Islet of Langerhans (tissue), 1 donor: ENCODE measurements around the gene CPNE5.

Source experiments
- FAIRE-seq: peaks from one replicate; lab custom pipeline; 2011; peaks lifted over from hg19 to GRCh38; lab: Jason Lieb, UNC

Gene CPNE5

DNA sequence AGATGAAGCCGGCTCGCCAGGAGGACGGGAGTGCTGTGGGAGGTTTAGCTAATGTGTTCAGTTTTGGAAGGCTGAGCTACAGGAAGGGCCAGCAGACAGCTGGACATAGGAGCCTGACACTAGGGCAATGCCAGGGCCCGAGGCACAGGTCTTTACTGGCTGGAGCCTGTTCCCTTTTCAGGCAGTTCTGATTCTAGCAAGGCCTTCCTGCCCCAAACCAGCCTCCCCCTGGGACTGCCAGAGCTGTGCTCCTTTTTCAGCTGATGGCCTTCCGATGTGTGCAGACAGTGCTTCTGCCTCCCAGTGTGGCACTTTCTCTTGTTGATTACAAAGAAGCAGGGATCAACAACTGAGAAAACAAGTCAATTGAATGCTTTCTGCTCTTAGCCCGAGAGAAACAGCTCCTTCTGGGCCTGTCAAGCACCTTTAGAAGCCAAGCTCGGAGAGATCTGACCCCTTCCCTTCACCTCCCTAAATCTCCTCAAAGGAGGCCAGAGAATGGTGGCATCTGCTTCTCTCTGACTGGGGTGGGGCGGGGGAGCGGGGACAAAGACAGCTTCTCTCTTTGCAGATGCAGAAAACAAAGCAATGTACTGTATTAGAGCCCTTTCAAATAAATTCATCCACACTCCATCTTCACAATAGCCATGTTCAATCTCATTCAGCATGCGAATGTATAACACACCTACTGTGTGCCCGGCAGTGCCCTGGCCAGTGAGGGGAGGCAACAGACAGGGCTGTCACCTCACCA is 78.4 kb downstream of the CPNE5 start:
- FAIRE-seq: no peak

DNA sequence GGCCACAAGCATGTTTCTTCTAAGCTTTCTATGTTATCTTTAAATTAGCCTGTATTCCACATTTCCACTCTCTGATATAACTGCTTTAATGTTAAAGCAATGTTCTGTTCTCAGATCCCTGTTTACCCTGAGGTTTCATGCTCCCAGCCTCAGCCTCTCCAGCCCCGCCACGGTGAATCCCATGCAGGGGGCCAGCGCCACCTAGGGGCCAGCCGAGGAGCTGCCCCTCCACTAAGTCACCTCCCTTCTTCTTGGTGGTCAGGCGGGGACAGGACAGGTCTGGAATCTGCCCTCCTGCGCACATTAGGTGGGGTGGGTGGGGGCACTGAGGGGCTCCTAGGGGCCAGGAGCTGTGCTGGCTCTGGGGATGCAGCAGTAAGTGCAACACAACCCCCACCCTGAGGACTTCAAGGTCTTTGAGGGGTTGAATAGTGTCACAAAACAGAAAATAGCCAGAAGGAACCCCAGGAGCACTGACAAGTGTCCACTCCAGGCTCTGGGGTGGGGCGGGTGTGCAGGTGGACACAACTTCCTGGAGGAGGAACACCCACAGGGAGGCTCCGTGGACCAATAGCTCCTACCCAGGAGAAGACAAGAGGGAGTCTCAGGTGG is 80.0 kb downstream of the CPNE5 start:
- FAIRE-seq: no peak

DNA sequence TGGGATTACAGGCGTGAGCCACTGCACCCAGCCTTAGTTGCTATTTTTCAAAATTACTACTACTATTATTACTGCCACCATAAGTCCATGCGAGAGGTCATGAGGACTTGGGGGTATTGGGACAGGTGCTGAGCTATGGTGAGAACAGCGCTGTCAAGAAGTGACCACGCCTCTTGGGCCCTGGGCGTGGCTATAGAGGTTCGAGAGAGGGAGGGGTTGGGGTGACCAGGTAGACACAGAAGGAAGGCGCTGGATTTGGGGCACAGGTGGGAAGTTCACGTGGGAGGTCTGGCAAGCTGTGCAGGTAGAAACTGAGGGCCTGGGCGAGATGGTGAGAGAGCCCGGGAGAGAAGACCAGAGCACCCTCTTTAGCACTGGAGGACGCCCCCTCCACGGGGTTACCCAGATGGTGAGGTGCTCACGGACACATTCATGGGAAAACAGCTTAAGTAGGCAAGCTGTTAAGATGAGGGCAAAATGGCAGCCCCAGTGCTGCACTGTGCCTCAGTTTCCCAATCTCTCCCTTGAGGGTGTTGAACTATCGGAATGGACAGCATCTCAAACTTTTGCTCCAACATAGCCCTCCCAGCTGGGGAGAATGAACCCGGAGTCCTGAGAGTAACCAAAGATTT is 80.6 kb downstream of the CPNE5 start:
- FAIRE-seq: no peak

DNA sequence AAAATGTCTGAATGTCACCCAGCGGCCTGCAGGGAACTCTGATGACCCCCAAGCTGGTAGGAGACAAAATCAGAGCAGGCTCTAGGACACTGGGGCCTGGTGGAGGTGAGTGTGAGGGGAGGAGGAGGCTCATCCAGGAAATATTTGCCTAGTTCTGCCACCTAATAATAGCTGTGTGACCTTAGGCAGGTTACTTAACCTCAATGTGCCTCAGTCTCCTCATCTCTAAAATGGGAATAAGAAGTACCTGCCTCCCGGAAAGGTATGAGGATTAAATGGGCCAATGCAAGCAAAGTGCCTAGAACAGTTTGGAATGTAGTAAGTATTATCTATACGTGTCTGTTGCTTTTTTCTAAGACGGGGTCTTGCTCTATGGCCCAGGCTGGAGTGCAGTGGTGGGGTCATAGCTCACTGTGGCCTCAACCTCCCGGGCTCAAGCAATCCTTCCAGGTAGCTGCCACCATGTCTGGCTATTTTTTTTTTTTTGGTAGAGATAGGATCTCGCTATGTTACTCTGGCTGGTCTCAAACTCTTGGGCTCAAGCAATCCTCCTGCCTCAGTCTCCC is 81.2 kb downstream of the CPNE5 start:
- FAIRE-seq: no peak

DNA sequence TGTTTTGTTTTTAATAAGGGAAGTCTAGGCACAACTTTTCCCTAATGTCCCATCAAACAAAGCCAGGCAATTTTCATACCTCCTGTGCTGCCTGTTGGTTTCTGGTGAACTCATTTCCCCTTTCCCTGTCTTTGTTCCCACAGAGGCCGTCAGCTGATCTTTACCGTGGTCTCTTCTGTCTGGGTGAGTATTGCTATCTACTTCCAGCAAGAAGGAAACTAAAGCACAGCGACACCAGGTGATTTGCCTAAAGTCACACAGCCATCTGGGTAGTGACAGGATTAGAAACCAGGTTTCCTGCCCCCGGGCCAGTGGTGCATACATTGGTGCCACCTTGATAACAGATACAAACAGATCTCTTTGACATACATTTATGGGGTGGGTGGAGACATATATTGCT is 82.0 kb downstream of the CPNE5 start:
- FAIRE-seq: no peak

DNA sequence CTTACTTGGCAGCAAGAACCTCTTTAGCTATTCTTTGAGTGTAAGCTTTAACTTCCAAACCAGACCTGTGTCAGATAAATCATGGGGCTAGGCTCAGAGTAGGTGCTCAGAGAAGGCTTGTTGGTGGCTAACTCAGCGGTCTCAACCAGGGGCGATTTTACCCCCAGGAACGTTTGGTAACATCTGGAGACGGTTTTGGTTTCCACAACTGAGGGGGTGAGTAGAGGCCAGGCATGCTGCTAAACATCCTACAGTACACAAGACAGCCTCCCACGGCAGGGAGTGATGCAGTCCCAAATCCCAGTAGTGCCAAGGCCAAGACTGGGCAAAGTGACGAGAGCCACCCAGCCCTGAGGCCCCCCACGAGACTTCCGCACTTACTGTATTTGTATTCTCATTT is 82.5 kb downstream of the CPNE5 start:
- no peak for FAIRE-seq

DNA sequence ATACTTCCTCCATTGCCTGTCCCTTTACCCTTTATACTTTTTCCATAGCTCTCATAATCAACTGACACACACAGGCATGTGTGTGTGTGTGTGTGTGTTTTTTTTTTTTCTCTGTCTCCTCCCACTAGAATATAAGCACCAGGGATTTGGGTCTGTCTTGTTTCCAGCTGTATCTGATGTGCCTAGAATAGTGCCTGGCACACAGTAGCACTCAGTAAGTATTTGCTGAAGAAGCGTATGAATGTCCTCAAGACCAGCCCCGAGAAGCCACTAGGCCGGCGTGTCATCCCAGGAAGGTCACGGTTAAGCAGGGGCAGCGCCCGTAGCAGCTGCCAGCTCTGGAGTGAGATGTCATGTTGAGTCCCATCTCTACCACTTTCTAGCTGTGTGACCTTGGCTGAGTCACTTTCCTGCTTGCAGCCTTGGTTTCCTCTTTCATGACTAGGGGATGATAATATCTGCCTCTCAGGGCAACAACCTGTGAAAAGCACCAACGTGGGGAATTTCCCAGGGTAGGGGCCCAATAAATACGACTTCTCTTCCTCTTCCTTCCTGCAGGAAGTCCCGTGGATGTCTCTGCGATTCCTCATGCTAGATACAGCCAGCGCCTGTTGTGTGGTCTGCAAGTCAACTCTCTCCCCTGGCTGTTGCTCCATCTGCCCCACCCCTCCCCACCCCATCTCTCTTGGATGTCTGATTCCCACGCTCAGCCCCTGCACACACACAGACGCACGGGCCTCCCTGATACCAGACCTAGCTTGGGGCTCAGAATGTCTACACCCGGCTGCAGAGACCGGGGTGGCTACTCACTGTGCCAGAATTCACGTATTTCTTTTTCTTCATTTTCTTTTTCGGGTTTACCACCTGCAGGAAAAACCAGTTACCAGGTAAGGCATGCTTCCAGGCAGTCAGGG is 83.6 kb downstream of the CPNE5 start:
- no peak for FAIRE-seq

DNA sequence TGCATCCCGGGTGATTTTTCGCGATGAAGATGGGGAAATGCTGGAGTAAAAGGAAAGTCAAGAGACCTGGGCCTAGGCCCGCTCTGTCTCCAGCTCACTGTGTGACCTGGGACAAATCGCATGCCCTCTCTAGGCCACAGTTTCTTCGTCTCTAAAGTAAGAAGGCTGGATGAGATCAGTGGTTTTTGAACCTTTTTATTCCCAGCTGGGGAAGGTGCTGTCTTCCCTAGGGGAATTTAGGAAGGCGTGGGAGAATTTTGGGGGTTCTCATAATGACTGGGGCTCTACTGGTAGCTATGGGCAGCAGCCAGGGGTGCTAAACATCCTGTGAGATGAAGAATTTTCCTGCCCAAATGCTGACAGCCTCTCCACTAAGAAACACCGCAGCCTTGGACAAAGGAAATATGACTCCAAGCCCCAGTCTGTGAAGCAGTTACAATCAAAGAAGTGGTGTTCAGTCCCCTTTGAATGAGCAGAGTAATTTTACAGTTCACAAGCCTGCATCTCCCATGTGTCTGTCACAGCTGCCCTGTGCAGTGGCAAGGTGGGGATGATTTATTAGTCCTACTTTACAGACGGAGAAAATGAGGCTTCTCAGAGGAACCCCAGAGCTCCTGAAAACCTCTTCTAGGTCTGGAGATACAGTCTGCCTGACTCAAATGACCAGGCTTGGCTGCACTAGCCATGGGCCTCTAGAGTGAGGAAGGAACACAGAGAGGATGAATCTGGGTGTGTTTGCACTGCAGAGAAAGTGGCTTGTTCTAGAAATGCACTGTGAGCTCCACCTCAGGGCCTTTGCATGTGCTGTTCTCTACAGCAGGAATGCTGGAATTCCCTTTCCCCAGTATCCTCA is 84.4 kb downstream of the CPNE5 start:
- no peak for FAIRE-seq

DNA sequence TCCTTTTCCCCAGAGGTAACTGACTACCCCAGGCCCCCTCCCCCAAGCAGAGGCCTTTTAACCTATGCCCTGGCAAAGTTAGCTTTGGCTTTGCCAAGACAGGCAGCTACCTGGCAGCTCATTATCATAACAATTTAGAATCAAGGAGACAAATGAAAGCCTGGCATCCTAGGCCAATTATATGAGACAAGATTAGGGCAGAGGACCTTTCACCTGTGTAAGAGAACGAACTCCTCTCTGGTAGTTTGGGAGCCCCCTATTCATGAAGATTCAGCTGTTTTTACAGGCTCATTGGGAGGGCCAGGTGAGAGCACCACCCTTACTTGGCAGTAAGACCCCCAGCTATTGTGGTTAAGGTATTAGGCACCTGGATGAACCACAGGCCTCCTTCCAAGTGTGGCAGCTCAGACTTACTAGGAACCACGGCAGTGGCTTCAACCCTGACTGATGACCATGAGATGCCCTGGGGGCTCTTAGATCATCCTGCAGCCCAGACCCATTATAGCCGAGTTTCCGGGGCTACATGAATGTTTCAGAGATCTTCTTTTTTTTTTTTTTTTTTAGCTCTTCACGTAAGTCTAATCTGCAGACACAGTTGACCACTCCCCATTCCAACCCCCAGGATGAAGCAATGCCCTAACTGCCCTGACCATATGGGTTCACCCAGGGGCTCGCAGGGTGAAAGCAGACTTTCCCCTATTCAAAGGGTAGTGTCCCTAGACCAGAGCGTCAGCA is 85.4 kb downstream of the CPNE5 start:
- FAIRE-seq: no peak

DNA sequence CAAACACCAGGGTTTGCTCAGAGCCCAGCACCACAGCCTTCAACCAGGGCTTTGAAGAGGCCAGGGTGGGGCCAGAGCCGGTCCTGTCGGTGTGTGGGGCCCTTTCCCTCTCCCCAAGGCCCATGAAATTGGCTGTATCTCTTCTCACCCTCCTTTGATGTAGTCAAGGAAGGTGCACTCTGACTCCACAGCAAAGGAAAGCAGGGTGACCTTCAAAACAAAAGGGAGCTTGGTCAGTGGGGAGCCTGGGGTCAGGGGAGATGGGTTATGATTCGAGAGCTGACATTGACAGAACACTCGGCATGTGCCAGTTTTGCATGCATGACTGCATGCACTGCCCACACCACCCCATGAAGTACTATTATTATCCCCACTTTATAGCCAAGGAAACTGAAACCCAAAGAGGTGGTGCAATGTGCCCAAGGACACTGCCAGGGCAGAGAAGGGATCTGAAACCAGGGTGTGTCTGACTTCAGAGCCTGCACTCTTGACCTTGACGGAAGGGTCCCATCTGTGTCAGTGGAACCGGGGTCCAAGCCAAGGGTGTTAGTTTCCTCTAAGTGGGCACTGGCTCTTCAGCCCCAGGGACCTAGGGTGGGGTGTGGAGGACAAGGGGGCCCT is 86.2 kb downstream of the CPNE5 start:
- no peak for FAIRE-seq

DNA sequence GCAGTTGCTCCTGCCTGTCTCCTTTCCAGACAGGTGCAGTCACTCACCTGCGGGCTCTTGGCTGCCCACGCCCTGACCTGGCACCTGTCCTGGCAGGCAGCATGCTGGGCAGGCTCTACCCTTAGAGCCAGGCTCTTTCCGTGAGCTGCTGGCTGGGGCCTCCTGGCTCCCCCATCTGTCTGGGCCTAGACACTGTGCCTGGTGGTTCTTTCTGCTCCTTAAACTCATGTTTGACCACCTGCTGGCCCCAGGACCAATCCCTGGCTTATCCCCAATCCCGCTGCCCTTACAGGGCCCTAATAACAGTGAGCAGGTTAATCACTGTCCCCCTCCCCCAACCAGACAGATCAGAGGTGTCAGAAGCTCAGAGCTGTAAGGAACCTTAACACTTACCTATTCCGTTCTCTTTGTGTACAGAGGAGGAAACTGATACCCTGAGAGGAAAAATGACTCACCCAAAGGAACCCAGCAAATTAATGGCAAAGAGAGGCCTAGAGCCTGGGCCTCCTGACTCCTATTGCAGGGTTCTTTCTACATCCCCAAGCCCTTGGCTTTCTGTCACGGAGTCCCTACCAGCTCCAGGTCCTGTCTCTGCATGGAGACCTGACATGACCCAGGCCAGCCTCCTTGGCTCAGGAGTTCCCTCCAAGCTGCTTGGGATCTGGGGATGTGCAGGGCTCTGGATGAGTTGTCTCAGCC is 86.9 kb downstream of the CPNE5 start:
- no peak for FAIRE-seq

DNA sequence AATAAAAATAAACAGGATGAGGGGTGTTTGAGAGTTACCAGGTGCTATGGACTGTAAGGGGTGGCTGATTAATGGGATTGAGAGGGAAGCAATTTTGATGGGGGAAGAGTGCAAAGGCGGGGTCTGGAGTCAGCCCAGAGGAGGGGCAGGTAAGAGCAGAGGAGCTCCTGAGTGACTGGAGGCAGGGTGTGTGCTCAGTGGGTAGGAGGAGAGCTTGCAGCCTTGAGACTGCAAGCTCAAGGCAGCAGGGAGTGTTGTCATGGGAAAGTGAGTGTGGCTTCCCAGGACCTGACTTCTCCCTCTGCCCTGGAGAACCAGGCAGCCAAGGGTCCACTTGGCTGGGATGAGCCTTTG is 87.4 kb downstream of the CPNE5 start:
- FAIRE-seq: no peak

DNA sequence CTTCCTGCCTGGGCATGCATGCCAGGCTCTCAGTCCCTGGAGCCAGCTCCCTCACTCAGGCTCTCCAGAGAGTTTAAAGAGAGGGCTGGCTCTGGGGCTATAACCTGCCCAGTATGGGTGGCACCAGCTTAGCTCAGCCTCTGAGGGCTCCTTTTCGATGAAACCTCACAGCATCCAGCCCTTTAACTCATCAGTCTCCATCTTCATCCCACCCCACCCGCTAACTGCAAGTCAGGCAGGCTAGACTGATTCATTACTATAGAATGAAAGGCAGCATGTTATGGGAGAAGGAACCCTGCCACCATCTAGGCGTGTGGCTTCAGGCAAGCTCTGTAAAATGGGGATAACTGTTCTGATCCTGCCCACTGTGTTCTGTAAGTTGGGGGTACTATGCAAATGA is 88.2 kb downstream of the CPNE5 start:
- no peak for FAIRE-seq

DNA sequence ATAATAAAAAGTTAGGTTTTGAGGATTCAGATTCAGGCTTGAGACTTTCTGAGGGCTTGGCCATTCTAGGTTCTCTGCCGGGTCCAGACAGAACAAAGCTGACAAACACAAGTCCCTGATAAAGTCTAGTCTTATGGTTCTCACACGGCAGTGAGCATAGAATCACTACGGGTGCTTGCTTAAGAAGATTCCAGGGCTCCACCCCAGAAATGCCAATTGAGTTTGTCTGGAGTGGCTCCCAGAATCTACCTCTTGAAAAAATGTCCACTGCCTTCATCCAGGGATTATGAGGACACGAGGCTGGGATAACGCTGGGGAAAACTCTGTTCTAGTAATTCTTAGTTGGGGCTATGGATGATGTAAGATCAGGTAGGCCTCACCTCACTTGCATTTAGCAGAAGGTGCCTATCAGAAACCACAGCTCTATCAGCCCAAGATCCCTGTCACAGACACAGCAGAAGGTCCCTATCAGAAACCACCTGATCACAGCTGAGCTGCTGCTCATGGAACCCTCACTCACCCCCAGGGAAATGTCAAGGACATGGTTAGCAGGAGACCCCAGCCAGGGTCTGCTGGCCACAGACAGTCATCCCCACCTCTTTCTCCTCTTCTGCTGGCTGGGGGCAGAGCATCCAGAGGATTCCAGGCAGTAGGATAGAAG is 89.3 kb downstream of the CPNE5 start:
- FAIRE-seq: no peak

DNA sequence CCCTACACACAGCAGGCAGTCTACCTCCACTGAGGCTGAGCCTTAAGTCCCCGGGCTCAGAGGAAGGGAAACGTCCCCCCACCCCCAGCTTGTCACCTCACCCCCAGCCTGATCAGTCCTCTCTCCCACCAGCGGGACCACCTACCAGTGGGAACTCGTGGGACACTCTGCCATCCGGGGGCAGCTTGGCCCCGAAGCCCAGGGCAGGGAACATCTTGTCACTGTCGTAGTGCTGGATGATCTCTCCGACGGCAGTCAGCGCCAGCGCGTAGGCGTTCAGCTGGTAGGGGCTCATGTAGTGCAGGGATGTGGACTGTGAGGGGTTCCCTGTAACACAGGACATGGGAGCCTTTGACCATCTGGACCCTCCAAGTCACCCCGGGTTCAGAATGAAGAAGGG is 93.0 kb downstream of the CPNE5 start:
- FAIRE-seq: no peak

DNA sequence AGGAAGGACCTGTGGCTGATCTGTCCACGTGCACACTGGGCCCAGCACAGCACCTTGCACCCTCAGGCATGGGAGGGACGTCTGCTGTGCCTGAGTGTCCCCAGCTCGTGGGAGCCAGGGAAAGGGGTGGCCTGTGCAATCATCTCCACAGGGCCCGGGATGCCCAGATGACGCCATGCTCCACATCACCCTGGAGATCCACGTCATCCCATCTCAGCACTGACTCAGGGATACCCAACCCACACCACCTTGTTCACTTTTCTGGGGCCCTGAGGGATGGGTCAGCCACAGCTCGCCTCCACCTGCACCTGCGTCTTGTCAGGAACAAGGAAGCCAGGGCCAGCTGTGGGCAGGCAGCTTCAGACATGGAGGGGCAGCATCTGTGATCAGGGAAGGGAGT is 93.4 kb downstream of the CPNE5 start:
- FAIRE-seq: no peak

DNA sequence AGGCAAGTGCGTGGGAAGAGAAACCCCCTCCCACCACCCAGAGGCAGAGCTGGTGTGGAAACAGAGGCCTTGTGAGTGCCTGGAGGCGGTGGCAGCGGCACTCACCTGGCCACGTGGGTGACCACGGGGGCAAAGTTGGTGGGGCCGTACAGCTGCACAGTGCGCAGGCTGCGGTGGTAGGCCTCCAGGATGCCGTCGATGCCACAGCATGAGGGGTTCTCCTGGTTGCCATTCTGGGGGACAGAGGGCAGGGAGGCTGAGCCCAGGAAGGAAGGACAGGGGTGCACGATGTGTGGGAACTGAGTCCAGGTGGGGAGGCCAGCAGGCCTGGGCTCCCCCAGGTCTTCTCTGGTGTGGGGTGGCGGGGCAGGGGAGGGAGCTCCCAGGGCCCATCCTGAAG is 94.0 kb downstream of the CPNE5 start:
- FAIRE-seq: no peak

DNA sequence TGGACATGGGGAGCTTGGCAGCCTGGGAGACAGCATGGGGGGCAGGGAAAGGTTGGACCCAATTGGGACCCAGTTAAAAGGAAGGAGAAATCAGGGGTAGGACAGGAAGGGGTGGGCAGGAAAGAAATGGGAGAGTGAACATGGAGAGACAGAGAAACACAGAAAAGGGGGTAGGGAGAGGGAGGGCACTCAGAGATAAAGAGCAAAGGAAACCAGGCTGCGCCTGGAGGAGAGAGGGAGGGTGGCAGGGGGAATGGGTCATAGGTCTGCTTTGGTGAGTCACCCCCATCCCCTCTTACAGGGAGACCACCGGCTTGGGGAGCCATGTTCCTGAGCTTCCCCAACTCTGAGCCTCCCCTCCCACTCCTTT is 95.0 kb downstream of the CPNE5 start:
- no peak for FAIRE-seq
